HL-60 (cell line): ENCODE data around the gene PORCN.

ENCODE experiments used
- GABPA ChIP-seq: IDR thresholded peaks from 2 replicates; pipeline ENCODE4 v1.6.1; 2012; ENCODE audit warnings: low read depth
- REST ChIP-seq: IDR thresholded peaks from 2 replicates; pipeline ENCODE4 v1.6.1; 2012; ENCODE audit warnings: low read depth; ENCODE audit not compliant: insufficient replicate concordance
- TF ChIP-seq, protein P1 (sequence below): IDR thresholded peaks from one replicate; pipeline ENCODE4 v1.5.1; 2011; ENCODE audit warnings: low read length, control low read depth, inconsistent platforms; ENCODE audit not compliant: insufficient read depth

DNA sequence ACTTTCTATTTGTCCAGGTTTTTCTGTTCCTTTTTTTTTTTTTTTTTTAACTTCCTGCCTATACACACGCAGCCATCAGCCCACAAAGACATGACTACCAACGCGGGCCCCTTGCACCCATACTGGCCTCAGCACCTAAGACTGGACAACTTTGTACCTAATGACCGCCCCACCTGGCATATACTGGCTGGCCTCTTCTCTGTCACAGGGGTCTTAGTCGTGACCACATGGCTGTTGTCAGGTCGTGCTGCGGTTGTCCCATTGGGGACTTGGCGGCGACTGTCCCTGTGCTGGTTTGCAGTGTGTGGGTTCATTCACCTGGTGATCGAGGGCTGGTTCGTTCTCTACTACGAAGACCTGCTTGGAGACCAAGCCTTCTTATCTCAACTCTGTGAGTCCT is 14.9 kb downstream of the PORCN start:
- TF ChIP-seq, protein P1, sequence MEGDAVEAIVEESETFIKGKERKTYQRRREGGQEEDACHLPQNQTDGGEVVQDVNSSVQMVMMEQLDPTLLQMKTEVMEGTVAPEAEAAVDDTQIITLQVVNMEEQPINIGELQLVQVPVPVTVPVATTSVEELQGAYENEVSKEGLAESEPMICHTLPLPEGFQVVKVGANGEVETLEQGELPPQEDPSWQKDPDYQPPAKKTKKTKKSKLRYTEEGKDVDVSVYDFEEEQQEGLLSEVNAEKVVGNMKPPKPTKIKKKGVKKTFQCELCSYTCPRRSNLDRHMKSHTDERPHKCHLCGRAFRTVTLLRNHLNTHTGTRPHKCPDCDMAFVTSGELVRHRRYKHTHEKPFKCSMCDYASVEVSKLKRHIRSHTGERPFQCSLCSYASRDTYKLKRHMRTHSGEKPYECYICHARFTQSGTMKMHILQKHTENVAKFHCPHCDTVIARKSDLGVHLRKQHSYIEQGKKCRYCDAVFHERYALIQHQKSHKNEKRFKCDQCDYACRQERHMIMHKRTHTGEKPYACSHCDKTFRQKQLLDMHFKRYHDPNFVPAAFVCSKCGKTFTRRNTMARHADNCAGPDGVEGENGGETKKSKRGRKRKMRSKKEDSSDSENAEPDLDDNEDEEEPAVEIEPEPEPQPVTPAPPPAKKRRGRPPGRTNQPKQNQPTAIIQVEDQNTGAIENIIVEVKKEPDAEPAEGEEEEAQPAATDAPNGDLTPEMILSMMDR = no peak
- TF ChIP-seq REST (no peak), GABPA (no peak)
